Measurements from ENCODE around the gene KPNB1.

DNA sequence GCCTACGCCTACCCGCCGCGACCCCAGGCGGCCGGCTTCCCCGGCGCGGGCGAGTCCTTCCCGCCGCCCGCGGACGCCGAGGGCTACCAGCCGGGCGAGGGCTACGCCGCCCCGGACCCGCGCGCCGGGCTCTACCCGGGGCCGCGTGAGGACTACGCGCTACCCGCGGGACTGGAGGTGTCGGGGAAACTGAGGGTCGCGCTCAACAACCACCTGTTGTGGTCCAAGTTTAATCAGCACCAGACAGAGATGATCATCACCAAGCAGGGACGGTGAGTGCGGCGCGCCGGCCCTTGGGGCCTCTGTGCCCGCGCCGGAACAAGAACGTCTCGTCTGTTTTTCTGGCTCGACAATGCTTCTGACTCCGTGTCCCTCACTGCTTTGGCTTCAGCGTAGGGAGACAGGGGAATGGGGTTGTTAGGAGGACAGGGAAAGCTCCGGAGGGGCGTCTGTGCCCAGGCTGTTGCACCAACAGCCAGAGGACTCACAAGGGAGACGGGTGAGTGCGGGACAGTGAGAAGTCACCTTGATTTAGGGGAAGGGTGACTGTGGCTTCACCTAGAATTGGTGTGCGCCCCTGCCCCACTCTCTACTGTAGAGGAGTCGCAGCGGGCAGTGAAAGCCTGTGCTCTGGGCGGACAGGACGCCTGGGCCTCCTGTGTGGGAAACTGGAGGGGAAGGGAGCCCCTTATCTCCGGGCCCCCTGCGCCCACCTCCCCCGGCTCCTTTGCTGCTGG is 84.1 kb downstream of the KPNB1 start:
- no peak for TF ChIP-seq POLR2A (IDR thresholded peaks at IDR 0.05)
- TF ChIP-seq, protein P1, sequence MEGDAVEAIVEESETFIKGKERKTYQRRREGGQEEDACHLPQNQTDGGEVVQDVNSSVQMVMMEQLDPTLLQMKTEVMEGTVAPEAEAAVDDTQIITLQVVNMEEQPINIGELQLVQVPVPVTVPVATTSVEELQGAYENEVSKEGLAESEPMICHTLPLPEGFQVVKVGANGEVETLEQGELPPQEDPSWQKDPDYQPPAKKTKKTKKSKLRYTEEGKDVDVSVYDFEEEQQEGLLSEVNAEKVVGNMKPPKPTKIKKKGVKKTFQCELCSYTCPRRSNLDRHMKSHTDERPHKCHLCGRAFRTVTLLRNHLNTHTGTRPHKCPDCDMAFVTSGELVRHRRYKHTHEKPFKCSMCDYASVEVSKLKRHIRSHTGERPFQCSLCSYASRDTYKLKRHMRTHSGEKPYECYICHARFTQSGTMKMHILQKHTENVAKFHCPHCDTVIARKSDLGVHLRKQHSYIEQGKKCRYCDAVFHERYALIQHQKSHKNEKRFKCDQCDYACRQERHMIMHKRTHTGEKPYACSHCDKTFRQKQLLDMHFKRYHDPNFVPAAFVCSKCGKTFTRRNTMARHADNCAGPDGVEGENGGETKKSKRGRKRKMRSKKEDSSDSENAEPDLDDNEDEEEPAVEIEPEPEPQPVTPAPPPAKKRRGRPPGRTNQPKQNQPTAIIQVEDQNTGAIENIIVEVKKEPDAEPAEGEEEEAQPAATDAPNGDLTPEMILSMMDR (IDR thresholded peaks at IDR 0.05) = no peak

All from ovary (tissue), 3 donors.